T47D (cell line): ENCODE data around the gene BTBD8.
"Not testable (repeated sequence)": the region's sequence is repeated elsewhere in the genome, so short reads cannot be mapped to it uniquely, and the experiment has no call there.

Experiments
- DNase-seq, 2 experiments: peaks; one replicate each; pipeline versions ENCODE4 v3.0.0 to v3.0.0-alpha.2; 2011 to 2012; ENCODE audit warnings: low read depth in 1 of 2, low spot score in 1 of 2
- JUND ChIP-seq: IDR thresholded peaks from 2 replicates; pipeline ENCODE4 v1.6.1; 2012; ENCODE audit warnings: low read depth
- in situ Hi-C: cut with HindIII; loops from 2 replicates; pipeline ENCODE4 v1.10.0; 2016; ENCODE audit warnings: low sequenced_read_pairs, low pct_unique_long_range_greater_than_20kb

BTBD8 gene

DNA sequence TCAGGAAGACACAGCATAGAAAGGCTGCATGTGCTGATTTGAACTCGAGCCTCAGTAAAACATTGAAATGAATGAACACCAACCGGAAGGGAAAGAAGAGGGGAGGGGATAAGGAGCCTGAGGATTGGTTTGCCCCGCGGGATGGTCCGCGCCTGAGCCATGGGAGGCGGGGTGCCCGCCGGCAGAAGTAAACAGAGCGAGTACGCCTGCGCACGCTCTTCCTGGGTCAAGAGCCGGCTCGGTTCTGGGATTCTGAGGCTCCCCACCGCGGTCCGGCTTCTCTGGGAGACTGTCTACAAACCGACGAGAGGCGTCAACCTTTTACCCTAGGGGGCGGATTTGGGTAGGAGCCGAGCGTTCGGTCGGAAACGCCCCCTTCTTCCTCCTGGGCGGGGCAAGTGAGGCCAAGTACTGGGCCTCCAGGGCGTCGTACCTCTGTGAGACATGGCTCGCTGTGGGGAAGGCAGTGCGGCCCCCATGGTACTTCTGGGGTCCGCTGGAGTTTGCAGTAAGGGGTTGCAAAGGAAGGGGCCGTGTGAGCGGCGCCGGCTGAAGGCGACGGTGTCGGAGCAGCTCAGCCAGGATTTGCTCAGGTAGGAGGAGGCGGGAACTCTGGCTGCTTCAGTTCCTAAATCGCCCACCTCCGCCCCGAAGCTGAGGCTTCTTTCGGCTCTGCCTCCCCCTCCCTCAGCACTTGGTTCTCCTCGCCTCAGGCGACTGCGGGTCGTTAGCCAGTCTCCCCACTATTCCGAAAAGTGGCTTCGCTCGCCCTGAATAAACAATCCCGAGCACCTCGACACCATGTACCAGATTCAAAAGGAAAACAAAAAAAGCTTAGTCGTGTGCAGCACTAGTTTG is at the start of gene BTBD8:
BTBD8 (plus strand) TSS at position 218 of the 858 bp plus-strand sequence; CDS start at position 445, 227 bp downstream.
- in situ Hi-C loops: no loop called here
- TF ChIP-seq JUND: no peak

DNA sequence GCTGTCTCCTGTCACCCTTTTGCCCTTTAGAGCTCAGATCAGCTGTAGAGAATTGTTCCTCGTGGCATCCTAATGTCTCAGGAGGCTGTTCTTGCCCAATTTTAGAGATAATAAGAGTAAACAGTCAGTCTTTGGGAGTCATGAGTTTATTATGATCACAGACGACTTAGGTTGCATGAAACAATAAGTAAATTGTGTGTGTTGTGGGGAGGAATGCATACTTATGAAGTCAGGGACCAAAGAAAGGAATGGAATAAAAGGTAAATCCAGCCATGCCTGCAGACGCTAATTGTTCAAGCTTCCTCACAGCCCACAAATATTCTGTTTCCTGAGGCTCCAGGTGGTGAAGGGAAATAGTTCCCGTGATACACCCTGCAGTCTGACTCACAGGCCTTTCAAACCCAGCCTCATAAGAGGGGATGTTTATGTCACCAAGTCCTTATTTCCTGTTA is 49.5 kb upstream of the BTBD8 start:
- no peak for DNase-seq
- TF ChIP-seq JUND: no peak
- in situ Hi-C loops: no loop called here

More for the DNA sequence above, at the start of gene BTBD8:
- DNase-seq: peak; percentile 40 to 81

DNA sequence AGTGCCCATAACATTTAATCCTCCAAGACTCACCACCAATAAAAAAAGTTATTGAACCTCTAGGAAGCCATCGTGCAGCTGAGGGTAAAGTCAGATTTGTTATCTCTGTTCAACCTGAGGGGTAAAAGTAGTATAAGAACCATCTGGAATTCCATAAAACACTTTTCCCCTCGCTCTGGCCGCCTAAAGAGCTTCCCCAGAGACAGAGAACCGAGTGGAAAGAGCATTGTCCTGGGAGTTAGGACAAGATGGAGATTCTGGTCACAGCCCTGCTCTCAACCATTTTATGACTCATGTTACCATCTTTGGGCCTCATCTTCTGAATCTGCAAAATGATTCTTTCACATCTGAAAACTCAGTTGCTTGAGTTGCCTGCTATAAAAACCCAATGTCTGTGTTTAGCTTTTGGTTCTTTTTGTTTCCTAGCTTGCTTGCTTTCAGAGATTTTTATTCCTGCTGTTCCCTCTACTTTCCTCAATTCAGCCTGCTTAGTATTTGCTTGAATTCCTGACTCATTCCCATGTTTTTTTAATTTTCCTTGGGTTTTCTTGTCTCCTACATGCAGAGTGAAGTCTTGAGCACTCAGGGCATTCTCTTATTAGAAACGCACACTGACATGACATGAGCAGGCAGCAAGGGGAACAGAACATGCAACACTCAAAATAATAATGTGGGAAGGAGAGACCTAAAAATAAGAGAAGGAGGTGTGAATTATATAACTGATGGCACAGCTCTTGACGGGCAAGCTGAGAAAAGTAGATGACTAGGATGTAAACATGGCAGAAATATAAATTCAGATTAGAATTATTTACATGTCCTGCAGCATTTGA is 48.6 kb upstream of the BTBD8 start:
- no peak for DNase-seq
- TF ChIP-seq JUND: no peak
- in situ Hi-C loops: no loop called here

DNA sequence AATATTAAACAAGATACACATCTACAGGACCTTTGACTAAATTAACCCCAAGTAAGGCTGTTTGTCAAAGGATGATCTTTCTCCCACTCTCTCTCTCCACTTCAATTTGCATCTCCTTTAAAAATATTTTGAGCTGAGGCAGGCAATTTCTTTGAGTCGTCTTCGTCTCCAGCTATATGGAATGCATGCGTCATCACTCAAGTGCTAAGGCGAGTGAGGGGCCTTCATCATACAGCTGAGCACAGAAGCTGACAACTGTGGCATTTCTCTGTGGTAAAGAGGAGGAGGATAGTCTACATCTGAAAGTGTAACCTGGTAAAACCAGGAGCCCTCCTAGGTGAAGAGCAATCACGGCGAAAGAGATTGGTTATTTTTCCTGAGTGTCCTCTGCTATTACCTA is 42.7 kb upstream of the BTBD8 start:
- no peak for TF ChIP-seq JUND
- in situ Hi-C loops: no loop called here
- DNase-seq: no peak

DNA sequence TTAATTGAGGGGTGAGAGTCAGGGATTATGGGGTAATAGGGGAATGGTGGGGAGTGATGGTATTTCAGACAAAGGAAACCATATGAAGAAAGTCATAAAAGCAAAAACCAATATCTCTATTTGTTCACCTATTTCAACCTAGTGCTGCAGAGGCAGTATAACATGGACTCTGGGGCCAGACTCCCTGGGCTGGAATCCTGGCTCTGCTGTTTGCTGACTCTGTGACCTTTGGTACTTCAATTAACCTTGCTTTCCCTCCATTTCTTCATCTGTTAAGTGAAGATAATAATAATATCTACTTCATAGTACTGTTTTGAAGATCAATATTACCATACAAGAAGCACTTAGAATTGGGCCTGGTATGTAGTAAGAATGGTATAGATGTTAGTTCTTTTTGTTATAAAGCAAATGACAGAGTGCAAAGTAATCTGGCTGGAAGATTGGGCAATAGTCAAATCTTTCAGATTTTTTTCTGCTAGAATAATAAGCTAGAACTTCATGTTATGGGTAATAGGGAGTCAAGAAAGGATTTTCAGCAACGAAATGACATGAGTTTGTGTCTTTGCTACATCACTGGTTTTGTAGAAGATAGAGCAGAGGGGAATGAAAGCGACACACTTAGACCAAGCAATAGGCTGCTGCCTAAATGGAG is 41.3 kb upstream of the BTBD8 start:
- in situ Hi-C loops: no loop called here
- no peak for DNase-seq
- no peak for TF ChIP-seq JUND

DNA sequence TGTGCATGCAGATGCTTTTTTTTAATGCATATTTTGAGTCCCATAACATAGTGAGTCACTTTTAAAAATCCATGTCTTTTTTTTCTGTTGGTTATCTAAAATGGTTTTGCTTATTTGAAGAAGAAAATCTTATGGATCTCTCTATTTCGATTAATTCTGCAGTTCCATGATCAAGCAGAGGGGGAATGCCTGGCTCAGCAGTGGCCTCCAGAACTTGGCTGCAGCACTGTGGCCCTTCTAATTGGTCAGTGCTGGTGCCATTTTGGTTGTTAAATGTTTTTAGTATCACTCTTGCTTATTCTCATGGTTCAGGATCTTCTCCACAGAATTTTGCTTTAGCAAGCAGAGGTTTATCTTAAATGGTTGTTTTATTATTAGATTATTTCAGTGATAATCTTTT is 39.2 kb upstream of the BTBD8 start:
- no peak for DNase-seq
- TF ChIP-seq JUND: no peak
- in situ Hi-C loops: no loop called here

DNA sequence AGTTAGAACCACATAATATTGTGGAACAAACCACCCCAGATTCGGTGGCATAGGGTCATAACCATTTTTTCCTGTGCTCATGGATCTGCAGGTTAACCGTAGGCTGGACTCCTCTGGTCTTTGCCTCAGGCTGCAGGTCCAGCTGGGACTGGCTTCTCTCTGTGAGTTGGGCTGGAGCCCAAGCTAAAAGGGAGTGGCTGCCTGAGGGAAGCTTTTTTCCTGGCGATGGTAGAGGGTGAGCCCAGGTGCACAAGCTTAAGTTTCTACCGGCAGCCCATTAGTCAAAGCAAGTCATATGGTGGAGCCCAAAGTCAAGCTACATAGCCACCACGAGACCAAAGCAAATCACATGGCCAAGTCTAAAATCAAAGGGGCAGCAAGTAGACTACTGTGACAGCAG is 36.5 kb upstream of the BTBD8 start:
- in situ Hi-C loops: no loop called here
- peak in 1 of 2 experiments; percentile 54 for DNase-seq
- no peak for TF ChIP-seq JUND

DNA sequence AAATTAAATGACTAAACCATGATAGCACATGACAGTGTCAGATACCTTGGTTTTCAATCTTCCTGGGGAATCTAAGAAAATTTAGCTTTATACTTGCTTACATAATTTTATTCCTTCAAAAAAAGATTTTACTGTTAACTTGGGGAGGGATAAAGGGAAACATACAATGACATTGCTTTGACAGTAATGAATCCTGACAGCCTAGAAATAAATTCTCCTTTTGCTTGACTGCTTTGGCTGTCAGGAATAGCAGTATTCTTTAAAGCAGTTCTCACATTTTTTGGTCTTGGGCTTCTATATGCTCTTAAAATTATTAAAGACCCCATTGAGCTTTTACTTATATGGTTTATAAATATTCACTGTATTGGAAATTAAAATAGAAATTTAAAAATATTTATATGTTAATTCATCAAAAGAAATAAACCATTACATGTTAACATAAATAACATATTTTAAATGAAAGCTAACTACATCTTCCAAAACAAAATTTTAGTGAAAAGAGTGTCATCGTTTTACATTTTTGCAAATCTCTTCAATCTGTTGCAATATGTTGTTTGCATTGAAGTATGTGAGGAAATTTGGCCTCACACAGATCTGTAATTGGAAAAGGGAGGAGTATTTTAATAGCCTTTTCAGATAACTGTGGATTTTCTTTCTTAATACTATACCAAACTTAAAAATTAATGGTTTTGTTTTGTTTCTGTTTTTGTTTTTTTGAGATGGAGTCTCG is 34.2 kb upstream of the BTBD8 start:
- in situ Hi-C loops: no loop called here
- DNase-seq: no peak

DNA sequence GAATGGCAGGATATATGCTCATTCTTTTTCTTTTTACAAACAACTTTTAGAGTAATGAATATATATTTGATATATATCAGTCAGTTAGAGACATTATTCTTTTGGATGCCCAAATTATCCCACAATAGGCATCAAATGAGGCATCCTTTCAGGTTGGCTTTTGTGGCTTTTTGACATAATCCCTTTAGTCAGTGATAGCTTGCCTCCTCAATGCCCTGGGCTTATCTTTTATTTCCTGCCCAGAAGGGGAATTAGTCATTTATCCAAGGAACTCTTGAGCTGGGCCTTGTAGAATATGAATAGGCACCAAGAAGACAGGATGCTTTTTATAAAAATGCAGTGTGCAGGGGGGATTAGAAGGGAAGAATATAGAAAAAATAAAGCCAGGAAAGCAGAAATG is 28.2 kb upstream of the BTBD8 start:
- in situ Hi-C loops: no loop called here
- DNase-seq: no peak
- TF ChIP-seq JUND: no peak

More for the DNA sequence above, 34.2 kb upstream of the BTBD8 start:
- TF ChIP-seq JUND: no peak

DNA sequence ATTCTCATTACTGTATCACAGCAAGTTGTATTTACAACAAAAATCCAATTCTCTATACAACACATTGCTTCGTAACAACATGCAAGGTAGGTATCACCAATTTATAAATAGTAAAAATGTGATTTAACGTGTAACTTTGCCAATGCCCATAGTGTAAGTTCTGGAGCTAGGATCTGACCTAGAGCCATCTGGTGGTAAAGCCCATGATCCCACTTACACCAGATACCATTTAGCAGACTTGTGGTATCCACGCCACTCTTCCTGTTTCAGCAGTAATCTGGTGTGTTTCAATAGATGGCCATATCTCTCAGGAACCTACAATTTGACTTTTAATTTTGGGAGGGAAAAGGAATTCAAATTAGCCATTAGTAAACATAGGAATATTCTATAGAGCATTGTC is 15.1 kb upstream of the BTBD8 start:
- TF ChIP-seq JUND: no peak
- in situ Hi-C loops: no loop called here
- DNase-seq: peak in 1 of 2 experiments; percentile 16

DNA sequence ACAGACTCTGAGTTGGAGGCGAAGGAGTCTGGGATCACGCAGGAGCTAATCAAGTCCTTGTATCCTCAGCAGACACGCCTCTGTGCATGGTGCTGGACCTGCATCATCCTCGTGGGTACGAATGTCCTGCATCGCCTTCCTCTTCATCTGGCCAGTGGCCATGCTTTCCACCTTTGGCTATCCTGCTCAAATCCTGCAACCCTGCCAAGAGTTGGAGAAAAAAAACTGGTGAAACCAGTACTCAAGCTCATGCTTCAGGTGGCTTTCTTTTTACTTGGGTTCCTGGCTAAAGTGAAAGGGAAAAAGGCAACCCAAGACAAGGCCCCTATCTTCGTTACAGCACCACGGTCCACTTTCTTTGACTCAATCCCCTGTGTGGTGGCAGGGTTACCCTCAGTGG is 13.8 kb upstream of the BTBD8 start:
- in situ Hi-C loops: no loop called here
- peak in 1 of 2 experiments; percentile 63 for DNase-seq
- no peak for TF ChIP-seq JUND

DNA sequence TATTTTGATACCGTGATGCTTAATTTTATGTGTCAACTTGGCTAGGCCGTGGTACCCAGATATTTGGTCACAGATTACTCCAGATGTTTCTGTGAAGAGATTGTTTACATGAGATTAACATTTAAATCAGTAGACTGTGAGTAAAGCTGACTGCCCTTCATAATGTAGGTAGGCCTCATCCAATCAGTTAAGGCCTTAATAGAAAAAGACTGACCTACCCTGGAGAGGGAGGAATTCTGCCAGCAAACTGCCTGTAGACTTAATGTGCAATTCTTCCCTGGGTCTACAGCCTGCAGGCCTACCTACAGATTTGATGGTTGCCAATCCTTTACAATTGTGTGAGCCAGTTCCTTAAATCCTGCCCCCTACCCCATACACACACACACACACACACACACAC is 9.3 kb upstream of the BTBD8 start:
- no peak for TF ChIP-seq JUND
- in situ Hi-C loops: no loop called here
- no peak for DNase-seq

DNA sequence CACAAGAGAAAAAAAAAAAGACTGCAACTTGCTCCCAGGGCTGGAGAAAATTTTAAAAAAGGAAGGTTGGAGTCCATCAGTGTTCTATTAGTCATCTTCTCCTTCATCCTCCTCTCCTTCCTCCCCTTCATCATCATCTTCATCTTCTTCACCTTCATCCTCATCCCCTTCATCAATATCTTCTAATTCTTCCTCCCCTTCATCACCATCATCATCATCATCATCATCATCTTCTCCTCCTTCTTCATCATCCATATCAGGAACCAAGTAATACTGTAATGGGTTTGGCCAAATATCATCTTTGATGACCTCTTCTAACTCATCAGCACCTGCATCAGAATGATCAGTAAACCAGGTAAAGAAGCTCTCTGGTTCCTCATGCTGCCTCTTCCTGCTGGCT is 5.7 kb upstream of the BTBD8 start:
- DNase-seq, in situ Hi-C loops: not testable (repeated sequence)
